ENCODE data around the gene IFIT2.

Gene IFIT2

DNA sequence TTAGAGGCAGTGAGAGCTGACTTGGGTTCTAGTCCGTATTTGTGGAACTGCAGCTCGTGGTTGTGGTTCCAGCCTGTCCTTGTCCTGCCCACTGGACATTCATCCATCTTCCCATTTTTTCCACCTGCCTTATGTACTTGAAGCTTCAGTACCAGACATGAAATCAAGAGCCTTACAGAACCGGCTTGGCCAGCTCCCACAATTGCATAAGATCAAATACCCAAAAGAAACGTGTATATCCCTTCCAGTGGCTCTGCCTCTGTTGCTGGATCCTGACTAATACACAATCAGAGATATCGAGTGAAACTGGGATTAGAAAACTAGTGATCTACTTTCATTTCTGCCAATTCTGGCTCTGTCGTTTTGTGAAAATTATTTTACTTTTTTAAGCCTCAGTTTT, 26.5 kb upstream of the IFIT2 start:
- DNase-seq (ENCODE audit: low read depth, low spot score), result no peak
- CTCF ChIA-PET, result interaction anchor here (1.0 to 4.7 kb wide), 3 partner anchors 9 to 94 kb away, joined by 3 to 30 read pairs (median 3); no protein-coding TSS in a partner anchor
- no peak overlapping the region for H3K4me3 ChIP-seq (ENCODE audit: low read depth, low read length)
- TF ChIP-seq, protein P1, sequence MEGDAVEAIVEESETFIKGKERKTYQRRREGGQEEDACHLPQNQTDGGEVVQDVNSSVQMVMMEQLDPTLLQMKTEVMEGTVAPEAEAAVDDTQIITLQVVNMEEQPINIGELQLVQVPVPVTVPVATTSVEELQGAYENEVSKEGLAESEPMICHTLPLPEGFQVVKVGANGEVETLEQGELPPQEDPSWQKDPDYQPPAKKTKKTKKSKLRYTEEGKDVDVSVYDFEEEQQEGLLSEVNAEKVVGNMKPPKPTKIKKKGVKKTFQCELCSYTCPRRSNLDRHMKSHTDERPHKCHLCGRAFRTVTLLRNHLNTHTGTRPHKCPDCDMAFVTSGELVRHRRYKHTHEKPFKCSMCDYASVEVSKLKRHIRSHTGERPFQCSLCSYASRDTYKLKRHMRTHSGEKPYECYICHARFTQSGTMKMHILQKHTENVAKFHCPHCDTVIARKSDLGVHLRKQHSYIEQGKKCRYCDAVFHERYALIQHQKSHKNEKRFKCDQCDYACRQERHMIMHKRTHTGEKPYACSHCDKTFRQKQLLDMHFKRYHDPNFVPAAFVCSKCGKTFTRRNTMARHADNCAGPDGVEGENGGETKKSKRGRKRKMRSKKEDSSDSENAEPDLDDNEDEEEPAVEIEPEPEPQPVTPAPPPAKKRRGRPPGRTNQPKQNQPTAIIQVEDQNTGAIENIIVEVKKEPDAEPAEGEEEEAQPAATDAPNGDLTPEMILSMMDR (IDR thresholded peaks at IDR 0.05; ENCODE audit: insufficient read depth, low read length, missing control alignments), result no peak
- POLR2A ChIA-PET, result no interaction called here

DNA sequence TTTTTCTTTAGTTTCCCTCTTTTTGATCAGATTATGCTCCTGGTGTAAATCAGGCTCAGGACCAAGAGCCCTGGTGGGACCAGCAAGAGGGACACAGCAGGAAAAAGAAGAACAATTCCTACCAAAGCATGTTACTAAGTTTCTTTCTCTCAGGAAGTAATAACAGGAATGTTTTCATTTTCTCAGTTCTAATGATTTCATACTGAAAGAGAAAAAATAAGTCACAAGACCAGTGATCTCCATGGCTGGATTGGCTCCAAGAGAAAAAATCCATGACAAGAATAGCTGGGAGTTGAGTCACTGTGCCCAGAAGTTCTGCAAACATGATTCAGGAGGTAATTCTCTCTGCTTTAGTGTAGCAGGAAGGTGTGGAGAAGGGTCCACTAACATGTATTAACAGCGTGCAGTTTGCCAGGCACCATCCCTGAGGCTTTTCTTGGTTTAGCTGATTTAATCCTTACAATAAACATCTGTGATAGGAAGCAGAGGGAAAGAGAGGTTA, 23.8 kb upstream of the IFIT2 start:
- no peak overlapping the region for H3K4me3 ChIP-seq (ENCODE audit: low read depth, low read length)
- TF ChIP-seq, protein P1 (IDR thresholded peaks at IDR 0.05; ENCODE audit: insufficient read depth, low read length, missing control alignments), result no peak
- ChIA-PET CTCF (interaction anchor here (4.7 kb wide), 1 partner anchor 91 kb away, joined by 30 read pairs; no protein-coding TSS in a partner anchor), POLR2A (interaction anchor here (0.6 to 1.3 kb wide), 2 partner anchors 237 to 379 kb away, joined by 3 read pairs; no protein-coding TSS in a partner anchor)
- DNase-seq (ENCODE audit: low read depth, low spot score), result peak; percentile 93

DNA sequence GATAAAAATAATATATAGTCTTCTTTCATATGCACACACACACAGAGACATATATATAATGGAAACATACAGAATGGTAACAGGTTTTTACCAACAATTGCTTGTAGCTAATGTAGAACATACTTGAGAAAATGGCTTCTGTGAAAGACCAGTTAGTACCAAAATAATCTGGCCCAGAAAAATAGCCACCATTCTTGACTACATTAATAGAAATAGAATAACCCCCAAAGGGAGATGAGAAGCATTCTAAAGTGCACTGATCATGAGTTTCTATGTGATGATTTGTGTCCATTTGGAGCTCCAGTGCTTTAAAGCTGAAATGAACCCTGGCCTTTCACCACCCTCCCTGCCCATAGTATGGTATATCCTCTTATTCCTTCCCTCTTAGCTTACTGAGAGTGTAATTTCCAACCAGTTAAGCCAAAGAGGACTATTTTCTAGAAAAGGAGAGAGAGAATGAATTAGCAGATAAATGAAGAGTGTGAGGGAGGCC, 22.9 kb upstream of the IFIT2 start:
- ChIA-PET POLR2A (interaction anchor here (1.3 kb wide), 1 partner anchor 236 kb away, joined by 3 read pairs; no protein-coding TSS in a partner anchor), CTCF (interaction anchor here (4.7 kb wide), 1 partner anchor 90 kb away, joined by 30 read pairs; no protein-coding TSS in a partner anchor)
- DNase-seq (ENCODE audit: low read depth, low spot score), result no peak
- TF ChIP-seq, protein P1 (IDR thresholded peaks at IDR 0.05; ENCODE audit: insufficient read depth, low read length, missing control alignments), result no peak
- H3K4me3 ChIP-seq (ENCODE audit: low read depth, low read length), result no peak overlapping the region

DNA sequence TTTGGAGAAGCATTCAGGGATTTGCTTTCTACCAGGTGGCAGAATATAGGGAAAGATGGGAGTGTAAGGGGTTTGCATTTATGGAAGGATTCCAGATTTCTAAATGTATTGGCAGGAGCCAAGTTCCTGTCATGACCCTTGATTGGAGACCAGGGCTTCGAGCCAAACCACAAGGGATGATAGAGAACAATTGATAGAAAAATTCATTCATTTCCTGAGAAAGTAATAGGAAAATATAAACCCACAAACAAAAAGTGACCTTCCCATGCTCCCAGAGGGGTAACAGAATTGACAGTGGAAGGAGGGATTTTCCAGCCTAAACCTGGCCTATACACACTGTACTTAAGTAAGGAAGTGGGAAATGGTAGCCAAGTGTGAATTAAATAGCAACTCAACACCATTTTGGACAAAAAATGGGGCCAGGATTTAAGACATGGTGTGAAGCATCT, 22.4 kb upstream of the IFIT2 start:
- no peak for DNase-seq (ENCODE audit: low read depth, low spot score)
- ChIA-PET POLR2A (interaction anchor here (1.3 kb wide), 1 partner anchor 236 kb away, joined by 3 read pairs; no protein-coding TSS in a partner anchor), CTCF (interaction anchor here (4.7 kb wide), 1 partner anchor 90 kb away, joined by 30 read pairs; no protein-coding TSS in a partner anchor)
- TF ChIP-seq, protein P1 (IDR thresholded peaks at IDR 0.05; ENCODE audit: insufficient read depth, low read length, missing control alignments), result no peak
- no peak overlapping the region for H3K4me3 ChIP-seq (ENCODE audit: low read depth, low read length)

DNA sequence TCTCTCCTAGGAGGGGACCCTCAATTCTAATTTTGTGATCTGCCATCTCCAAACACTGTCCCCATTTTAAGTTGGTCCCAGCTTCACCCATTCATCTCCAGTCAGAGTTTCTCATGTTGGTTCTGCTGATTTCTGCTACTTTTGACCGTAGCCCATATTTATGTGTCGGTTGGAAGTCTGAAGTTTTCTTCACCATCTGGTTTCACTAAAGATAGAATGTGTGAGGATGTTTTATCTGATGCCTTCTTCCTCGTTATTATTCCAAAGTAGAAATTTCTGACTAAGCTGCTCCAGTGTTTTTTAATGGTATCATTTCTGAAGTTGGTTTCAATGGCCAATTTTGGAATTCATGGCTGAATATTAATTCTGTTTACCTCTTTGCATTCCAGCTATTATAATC, 21.3 kb upstream of the IFIT2 start:
- ChIA-PET CTCF (no interaction called here), POLR2A (interaction anchor here (0.9 kb wide), 1 partner anchor 71 kb away, joined by 3 read pairs; no protein-coding TSS in a partner anchor)
- TF ChIP-seq, protein P1 (IDR thresholded peaks at IDR 0.05; ENCODE audit: insufficient read depth, low read length, missing control alignments), result no peak
- no peak overlapping the region for H3K4me3 ChIP-seq (ENCODE audit: low read depth, low read length)
- DNase-seq (ENCODE audit: low read depth, low spot score), result no peak

DNA sequence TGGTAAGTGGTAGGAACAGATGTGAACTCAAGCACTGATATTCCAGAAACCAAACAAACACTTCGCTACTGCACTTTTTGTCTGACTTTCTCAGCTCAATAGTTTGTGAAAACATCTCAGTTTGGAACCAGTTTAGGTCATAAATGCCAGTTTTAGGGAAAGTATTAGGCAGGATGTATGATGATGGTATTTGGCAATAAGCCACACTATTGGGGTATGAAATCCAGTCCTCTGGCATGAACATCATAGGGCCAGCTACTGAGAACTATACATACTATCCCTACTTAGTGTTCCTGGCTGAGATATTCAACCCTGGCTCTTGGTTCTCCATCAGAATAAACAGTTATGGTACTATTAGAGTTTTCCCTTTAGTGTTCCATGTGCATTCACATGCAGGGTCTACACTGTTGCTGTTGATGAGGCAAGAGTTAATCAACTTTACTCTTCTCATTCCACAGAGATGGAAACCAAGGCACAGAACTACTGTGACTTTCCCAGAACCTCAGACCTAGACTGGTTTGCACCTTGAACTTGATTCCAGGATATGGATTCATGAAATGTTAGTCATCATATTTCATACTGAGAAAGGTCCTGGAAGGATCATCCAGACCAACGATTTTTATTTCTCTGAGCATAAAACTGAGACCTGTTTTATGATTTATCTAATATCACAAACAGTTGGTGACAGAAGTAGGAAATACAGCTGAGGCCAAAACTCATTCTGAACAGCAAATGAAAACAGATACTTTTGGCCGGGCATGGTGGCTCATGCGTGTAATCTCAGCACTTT, 20.0 kb upstream of the IFIT2 start:
- TF ChIP-seq, protein P1 (IDR thresholded peaks at IDR 0.05; ENCODE audit: insufficient read depth, low read length, missing control alignments), result no peak
- H3K4me3 ChIP-seq (ENCODE audit: low read depth, low read length), result no peak overlapping the region
- ChIA-PET POLR2A (no interaction called here), CTCF (interaction anchor here (1.2 to 3.2 kb wide), 2 partner anchors 9 to 87 kb away, joined by 4 to 20 read pairs; no protein-coding TSS in a partner anchor)
- DNase-seq (ENCODE audit: low read depth, low spot score), result no peak
